ENCODE measurements around the gene SEMA5A.

DNA sequence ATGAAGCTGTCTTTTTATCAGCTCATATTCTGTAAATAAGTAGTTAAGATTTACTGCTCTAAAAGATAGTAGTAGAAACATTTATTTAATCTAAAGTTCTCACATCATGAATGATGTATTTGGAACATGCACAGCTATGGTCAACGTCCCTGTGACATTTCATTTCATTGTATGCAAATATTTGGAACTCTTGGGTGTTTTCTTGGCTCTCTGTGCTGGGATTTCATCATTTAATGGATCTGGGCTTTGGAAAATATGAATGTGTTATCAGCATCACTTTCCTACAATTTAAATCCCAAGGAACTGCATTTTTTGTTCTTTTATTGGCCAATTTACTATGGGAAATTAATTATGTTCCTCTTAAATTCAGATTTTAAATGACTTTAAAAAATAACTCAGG is 462.9 kb downstream of the SEMA5A start:
- TF ChIP-seq, protein P1, sequence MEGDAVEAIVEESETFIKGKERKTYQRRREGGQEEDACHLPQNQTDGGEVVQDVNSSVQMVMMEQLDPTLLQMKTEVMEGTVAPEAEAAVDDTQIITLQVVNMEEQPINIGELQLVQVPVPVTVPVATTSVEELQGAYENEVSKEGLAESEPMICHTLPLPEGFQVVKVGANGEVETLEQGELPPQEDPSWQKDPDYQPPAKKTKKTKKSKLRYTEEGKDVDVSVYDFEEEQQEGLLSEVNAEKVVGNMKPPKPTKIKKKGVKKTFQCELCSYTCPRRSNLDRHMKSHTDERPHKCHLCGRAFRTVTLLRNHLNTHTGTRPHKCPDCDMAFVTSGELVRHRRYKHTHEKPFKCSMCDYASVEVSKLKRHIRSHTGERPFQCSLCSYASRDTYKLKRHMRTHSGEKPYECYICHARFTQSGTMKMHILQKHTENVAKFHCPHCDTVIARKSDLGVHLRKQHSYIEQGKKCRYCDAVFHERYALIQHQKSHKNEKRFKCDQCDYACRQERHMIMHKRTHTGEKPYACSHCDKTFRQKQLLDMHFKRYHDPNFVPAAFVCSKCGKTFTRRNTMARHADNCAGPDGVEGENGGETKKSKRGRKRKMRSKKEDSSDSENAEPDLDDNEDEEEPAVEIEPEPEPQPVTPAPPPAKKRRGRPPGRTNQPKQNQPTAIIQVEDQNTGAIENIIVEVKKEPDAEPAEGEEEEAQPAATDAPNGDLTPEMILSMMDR (IDR thresholded peaks at IDR 0.05; ENCODE audit: insufficient read depth, low read depth, low read length), result no peak
- TF ChIP-seq EZH2 (IDR thresholded peaks at IDR 0.05; ENCODE audit: insufficient read depth, low read length), result no peak

All from astrocyte (in vitro differentiated cells and primary cell).